MCF 10A (cell line): Measurements from ENCODE around the gene XRCC3. TPM values are rescaled to one million over a fixed set of nuclear protein-coding genes. Genes with fewer than 3 reads are reported as not detected.
A peak's percentile ranks its signal among the peaks of the same experiment; 100 is the strongest.

Source experiments
- BruUV-seq: library from RNA; stranded (reverse); fragments of 400-500 nt; replicated peaks from 2 replicates; lab custom pipeline; 2021; lab: Mats Ljungman, UMichigan
- CTCF ChIA-PET: fragments of 300-600 bp; sonication (Branson Sonifier 250); formaldehyde crosslinking; extraction: SDS; loops from one replicate; lab custom pipeline; 2021; ENCODE audit warnings: antibody characterized with exemption, inconsistent platforms; lab: Yijun Ruan, JAX
- POLR2A ChIA-PET: fragments of 300-600, 350-650 bp; sonication (Branson Sonifier 250); formaldehyde crosslinking; extraction: SDS; loops from one replicate; lab custom pipeline; 2020; ENCODE audit warnings: antibody characterized with exemption, inconsistent platforms; lab: Yijun Ruan, JAX
- DNase-seq: peaks from one replicate; pipeline ENCODE4 v3.0.0-alpha.2; 2018; ENCODE audit not compliant: unreplicated experiment
- H3K27ac Mint-ChIP-seq: one replicate; pipeline ENCODE4 v1.8.0; 2022; ENCODE audit warnings: mild to moderate bottlenecking, low read depth, mixed read lengths; ENCODE audit not compliant: unreplicated experiment
- H3K27me3 Mint-ChIP-seq: one replicate; pipeline ENCODE4 v1.8.0; 2022; ENCODE audit warnings: mixed read lengths; ENCODE audit not compliant: insufficient read depth, unreplicated experiment
- H3K36me3 Mint-ChIP-seq: one replicate; pipeline ENCODE4 v1.8.0; 2022; ENCODE audit warnings: mild to moderate bottlenecking, moderate library complexity, mixed read lengths; ENCODE audit not compliant: insufficient read depth, unreplicated experiment
- H3K4me1 Mint-ChIP-seq: one replicate; pipeline ENCODE4 v1.8.0; 2022; ENCODE audit warnings: mixed read lengths; ENCODE audit not compliant: insufficient read depth, unreplicated experiment
- H3K4me3 Mint-ChIP-seq: one replicate; pipeline ENCODE4 v1.8.0; 2022; ENCODE audit warnings: mild to moderate bottlenecking, moderate library complexity, mixed read lengths; ENCODE audit not compliant: unreplicated experiment
- H3K9me3 Mint-ChIP-seq: one replicate; pipeline ENCODE4 v1.8.0; 2022; ENCODE audit warnings: mixed read lengths; ENCODE audit not compliant: unreplicated experiment
- CTCF ChIP-seq: fragments of 200-600 bp; IDR thresholded peaks from one replicate; pipeline ENCODE4 v1.8.0; 2022; ENCODE audit warnings: antibody characterized with exemption, mild to moderate bottlenecking; ENCODE audit not compliant: unreplicated experiment
- intact Hi-C: fragments of 100-400 bp; cut with micrococcal nuclease; formaldehyde crosslinking; loops from 2 replicates; pipeline ENCODE4 v1.14.1; 2022
- total RNA-seq: library from RNA; stranded (reverse); gene quantifications from 2 replicates; pipeline ENCODE4 v1.2.3, GENCODE V29; 2022

The XRCC3 gene
- total RNA-seq, 1 experiment from 2014 or later = 17.5 TPM

GRCh38 chr14:103716899-103717411, 1.7 kb upstream of the XRCC3 start:
- H3K4me1 Mint-ChIP-seq = peaks cover 36% of the 10 kb centered on the region
- TSS peak; percentile 32 for BruUV-seq
- no peaks in the 10 kb centered on the region for H3K9me3 Mint-ChIP-seq
- POLR2A ChIA-PET = interaction anchor here (1.6 to 2.5 kb wide), 3 partner anchors 155 to 195 kb away, joined by 3 to 6 read pairs (median 5); partner anchors contain the start of genes BAG5 and COA8
- H3K27ac Mint-ChIP-seq = no peak overlapping the region
- H3K4me3 Mint-ChIP-seq = peak overlapping the region; percentile 94
- CTCF ChIA-PET = no interaction called here
- DNase-seq = no peak
- intact Hi-C loops = loop anchor here (10.0 kb wide), 2 partner anchors 92 to 142 kb away; partner anchors contain the start of gene KLC1
- H3K27me3 Mint-ChIP-seq = no peaks in the 10 kb centered on the region
- H3K36me3 Mint-ChIP-seq = peaks cover 7% of the 10 kb centered on the region
- no peak for TF ChIP-seq CTCF

GRCh38 chr14:103716091-103716801, 995 bp upstream of the XRCC3 start:
- no peak for TF ChIP-seq CTCF
- H3K9me3 Mint-ChIP-seq = no peaks in the 10 kb centered on the region
- intact Hi-C loops = loop anchor here (10.0 kb wide), 2 partner anchors 91 to 141 kb away; partner anchors contain the start of gene KLC1
- ChIA-PET POLR2A (interaction anchor here (1.0 to 2.5 kb wide), 10 partner anchors 12 to 330 kb away, joined by 3 to 7 read pairs (median 4); partner anchors contain the start of genes BAG5, COA8 and KLC1), CTCF (interaction anchor here (0.5 to 0.9 kb wide), 3 partner anchors 9 to 67 kb away, joined by 3 read pairs; no protein-coding TSS in a partner anchor)
- H3K4me1 Mint-ChIP-seq = peaks cover 33% of the 10 kb centered on the region
- H3K4me3 Mint-ChIP-seq = peak overlapping the region; percentile 94
- no peak for DNase-seq
- no TSS peak for BruUV-seq
- H3K36me3 Mint-ChIP-seq = peaks cover under 1% of the 10 kb centered on the region
- no peak overlapping the region for H3K27ac Mint-ChIP-seq
- H3K27me3 Mint-ChIP-seq = no peaks in the 10 kb centered on the region

- intact Hi-C loops = loop anchor here (10.0 kb wide), 2 partner anchors 89 to 139 kb away; partner anchors contain the start of gene KLC1
- Mint-ChIP-seq H3K4me1 (peaks cover 38% of the 10 kb centered on the region), H3K27me3 (no peaks in the 10 kb centered on the region), H3K4me3 (peak overlapping the region; percentile 94), H3K36me3 (peaks cover 6% of the 10 kb centered on the region), H3K9me3 (no peaks in the 10 kb centered on the region), H3K27ac (no peak overlapping the region)
- DNase-seq = no peak
- CTCF ChIA-PET = interaction anchor here (0.6 kb wide), 1 partner anchor 298 kb away, joined by 3 read pairs; no protein-coding TSS in a partner anchor
- BruUV-seq = no TSS peak
- TF ChIP-seq CTCF = no peak
- POLR2A ChIA-PET = interaction anchor here (0.7 to 1.6 kb wide), 4 partner anchors 16 to 384 kb away, joined by 3 to 4 read pairs (median 3); no protein-coding TSS in a partner anchor
Observed at GRCh38 chr14:103714063-103714724, 1.1 kb downstream of the XRCC3 start.
